GM04503 (cell line): ENCODE data around the gene ALPK1.
"Not testable (repeated sequence)": the region's sequence is repeated elsewhere in the genome, so short reads cannot be mapped to it uniquely, and the experiment has no call there.

ENCODE experiments used
- DNase-seq: peaks from one replicate; pipeline ENCODE4 v3.0.0-alpha.2; 2012; ENCODE audit warnings: low read depth

Gene ALPK1

GRCh38 chr4:112453321-112453720, 156.2 kb downstream of the ALPK1 start:
- DNase-seq, result no peak

DNA sequence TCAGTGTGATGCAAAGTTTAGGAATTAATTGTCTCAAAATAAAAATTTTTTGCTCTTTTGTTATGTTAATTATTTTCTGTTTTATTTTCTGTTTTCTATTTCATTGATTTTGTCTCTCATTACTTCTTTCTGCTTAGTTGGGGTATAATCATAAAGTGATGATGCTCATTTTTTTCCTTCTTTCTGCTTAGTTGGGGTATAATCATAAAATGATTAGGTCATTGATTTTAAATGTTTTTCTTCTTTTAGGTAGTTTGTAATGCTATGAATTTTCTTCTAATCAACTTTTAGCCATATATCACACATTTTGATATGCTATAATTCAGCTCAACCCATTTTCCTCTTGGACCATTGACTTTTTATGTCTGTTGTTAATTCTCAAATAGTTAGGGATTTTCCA, 175.1 kb downstream of the ALPK1 start:
- DNase-seq, result no peak

DNA sequence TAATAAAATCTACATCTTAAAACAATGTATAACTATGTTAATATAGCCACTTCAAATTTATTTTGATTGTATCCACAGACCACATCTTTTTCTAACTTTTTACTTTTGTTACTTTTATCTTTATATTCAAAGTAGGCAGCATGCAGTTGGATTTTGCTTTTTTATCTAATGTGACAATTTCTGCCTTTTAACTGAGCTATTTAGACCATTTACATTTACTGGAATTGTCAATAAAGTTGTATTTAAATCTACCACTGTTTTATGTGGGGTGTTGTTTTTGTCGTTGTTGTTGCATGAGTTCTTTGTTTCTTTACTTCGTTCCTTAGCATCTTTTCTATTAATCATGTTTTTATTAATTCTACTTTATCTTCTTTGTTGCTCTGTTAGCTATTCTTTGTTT, 176.8 kb downstream of the ALPK1 start:
- no peak for DNase-seq

DNA sequence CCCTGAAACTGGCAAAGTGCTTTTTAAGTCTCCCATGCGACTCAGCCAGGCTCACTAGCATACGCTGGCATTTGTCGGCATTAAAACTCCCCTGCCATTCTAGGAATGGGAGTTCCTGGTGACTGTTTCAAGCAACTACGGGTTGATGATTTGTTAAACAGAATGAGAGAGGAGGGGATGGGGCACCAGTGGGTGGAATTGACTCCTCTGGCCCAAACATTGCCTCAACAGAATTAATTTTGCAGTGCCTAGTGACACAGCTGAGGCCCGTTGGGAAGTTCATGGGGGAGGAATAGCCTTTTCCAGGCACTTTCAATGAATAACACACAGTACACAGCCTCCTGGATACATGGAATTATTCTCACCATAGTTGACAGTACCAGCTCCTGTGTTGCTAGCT, 188.8 kb downstream of the ALPK1 start:
- DNase-seq, result no peak

DNA sequence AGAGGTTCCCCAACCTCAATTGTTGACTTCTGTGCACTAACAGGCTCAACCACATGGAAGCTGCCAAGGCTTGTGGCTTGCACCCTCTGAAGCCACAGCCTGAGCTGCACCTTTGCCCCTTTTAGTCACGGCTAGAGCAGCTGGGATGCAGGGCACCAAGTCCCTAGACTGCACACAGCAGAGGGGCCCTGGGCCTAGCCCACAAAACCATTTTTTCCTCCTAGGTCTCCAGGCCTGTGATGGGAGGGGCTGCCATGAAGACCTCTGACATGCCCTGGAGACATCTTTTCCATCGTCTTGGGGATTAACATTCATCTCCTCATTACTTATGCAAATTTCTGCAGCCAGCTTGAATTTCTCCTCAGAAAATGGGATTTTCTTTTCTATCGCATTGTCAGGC, 193.6 kb downstream of the ALPK1 start:
- not testable (repeated sequence) for DNase-seq
